Left forelimb (tissue), 1 donor: ENCODE results near the gene LITAF.
"Not testable (repeated sequence)": the region's sequence is repeated elsewhere in the genome, so short reads cannot be mapped to it uniquely, and the experiment has no call there.

Source experiments
- DNase-seq: peaks from one replicate; pipeline ENCODE4 v3.0.0-alpha.2; 2018; ENCODE audit warnings: low spot score

Gene LITAF

DNA sequence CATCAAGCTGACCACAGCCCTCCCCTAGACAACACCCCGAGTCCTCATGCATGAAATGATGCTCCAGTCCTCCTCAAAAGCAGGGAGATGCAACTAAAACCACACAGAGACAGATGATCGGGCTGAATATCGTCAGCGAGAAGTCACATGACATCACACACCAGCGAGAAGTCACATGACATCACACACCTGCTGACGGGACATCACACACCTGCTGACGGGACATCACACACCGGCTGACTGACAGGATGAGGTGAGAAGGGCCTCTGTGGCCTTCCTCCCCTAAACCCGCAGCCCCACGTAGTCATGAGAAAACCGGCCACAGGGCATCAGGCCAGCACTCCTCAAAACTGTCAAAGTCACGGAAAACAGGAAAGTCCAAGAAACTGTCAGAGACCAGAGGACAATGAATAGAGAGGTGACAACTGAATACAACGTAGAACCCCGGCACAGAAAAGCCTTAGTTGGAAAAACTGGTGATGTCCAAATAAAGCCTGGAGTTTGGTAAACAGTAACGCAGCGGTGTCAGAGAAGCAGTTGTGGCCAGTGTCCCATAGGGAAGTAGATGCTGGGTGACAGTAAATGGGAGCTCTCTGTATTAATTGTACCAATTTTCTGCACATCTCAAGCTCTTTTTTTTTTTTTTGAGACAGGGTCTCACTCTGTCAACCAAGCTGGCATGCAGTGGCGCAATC, 14.3 kb downstream of the LITAF start:
- no peak for DNase-seq

DNA sequence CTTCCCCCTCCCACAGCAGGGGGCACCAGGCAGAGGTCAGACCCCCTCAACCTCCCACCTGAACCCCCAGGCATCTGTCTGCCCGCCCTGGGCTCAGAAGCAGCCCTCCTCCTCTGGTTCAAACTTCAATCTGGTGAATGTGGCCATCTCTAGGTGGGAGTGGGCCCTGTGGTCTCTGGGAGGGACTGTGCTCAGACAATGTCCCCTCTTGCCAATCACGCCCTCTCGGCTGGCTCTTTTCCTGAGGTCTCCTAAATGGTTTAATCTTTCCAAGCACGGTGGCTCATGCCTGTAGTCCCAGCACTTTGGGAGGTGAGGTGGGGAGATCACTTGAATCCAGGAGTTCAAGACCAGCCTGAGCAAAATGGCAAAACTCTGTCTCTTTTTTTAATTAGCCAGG, 15.2 kb downstream of the LITAF start:
- DNase-seq, result no peak

DNA sequence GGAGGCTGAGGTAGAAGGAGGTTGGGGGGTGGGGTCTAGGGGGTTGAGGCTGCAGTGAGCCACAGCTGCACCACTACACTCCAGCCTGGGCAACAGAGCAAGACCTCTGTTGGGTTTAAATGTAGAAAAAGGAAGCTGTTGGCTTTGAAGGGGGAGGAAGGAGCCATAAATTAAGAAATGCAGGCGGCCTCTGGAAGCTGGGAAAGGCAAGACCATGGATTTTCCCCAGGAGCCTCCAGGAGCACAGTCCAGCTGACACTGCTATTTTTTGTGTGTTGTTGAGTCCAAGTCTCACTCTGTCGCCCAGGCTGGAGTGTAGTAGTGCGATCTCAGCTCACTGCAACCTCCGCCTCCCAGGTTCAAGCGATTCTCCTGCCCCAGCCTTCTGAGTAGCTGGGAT, 15.9 kb downstream of the LITAF start:
- no peak for DNase-seq

DNA sequence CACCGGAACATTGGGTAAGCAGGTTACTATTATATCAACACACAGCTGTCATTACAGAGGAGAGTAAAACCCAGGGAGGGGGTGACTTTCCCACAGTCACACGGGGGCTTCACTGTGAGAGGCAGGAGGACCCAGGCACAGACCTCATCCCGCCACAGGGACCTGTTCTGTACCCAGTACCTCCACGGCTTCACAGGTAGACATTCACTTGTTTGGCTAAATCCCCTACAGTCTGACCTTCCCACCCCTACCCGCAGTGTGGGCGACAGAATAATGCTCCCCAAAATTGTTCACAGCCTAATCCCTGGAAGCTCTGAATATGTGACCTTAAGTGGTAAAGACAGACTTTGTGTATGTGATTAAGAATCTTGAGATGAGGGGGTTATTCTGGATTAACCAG, 16.5 kb downstream of the LITAF start:
- no peak for DNase-seq

DNA sequence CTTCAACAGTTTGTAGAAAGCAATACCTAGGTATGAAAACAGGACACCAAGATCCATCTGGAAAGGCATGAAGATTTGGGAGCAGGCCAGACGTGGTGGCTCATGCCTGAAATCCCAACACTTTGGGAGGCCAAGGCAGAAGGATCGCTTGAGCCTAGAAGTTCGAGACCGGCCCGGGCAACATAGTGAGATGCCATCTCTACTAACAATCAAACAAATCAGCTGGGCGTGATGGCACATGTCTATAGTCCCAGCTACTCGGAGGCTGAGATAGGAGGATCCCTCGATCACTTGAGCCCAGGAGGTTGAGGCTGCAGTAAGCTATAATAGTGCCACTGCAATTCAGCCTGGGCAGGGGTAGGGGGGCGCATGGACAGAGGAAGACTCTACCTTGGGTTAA, 20.3 kb downstream of the LITAF start:
- DNase-seq, result no peak

DNA sequence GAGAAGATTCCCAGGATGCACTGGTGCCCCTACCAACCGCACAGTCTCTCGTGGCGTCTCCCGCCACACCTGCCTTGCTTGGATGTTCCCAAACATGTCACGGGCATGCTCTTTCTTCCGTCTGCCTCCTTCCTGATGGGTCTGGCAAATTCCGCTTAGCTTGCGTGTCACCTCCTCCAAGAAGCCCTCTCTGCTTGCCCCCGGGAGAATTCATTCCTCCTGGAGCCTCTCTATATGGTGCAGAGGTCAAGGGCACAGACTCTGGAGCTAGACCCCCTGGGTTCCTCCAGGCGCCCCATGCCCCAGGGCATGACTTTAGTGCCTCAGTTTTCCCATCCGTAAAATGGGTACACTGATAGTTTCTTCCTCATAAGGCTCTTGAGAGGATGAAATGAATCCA, 21.1 kb downstream of the LITAF start:
- no peak for DNase-seq

DNA sequence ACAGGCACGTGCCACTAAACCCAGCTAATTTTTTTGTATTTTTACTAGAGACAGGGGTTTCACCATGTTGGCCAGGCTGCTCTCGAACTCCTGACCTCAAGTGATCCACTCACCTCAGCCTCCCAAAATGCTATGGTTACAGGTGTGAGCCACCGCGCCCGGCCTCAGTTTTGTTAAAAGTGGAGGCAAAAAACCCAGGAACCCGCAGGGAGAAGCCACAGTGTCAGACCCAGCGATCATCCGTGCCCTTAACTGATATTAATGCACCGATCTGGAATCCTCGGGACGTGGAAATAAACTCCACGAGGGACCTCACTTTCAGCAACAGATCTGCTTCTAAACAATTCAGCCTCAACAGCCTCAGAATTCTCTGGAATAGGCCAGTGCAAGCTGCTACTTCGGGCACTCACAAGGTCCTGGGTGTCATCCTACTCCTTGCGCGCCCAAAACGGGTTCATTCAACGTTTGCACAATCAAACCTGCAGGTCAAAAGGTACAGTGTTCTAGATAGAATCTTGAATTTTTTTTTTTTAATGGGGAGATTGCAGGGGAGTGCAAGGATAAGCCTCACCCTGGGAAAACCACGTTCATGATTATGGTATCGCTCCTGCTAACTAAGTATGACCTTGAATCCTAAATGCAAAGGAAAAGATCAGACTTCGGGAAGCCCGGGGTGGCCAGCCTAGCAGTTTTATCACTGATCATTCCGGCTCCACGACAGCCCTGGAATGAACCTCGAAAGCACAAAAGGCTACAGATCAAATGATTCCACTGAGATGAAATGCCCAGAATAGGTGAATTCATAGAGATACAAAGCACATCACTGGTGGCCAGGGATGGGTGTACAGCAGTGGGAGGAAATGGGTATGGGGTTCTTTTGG, 22.4 kb downstream of the LITAF start:
- DNase-seq, result no peak

DNA sequence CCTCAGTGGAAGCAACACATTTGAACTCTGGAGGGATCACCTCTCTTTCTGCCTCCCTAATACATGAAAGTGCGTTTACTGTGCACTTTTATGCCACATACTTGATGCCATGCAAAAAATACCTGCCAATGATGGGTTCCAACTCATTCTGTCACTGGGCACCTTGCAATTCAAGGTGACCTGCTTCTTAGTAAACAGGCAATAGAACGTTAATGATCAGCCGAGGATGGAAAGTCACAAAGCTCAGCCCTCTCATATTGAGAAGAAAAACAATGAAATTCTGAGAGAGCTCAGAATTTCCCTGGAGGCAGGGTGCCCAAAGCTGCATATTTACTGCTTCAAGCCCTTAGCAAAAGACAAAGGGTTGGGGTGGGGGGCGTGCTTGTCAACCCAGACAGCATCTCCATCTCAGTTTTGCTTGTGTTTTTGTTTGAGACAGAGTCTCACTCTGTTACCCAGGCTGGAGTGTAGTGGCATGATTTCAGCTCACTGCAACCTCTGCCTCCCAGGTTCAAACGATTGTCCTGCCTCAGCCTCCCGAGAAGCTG, 23.2 kb downstream of the LITAF start:
- no peak for DNase-seq

DNA sequence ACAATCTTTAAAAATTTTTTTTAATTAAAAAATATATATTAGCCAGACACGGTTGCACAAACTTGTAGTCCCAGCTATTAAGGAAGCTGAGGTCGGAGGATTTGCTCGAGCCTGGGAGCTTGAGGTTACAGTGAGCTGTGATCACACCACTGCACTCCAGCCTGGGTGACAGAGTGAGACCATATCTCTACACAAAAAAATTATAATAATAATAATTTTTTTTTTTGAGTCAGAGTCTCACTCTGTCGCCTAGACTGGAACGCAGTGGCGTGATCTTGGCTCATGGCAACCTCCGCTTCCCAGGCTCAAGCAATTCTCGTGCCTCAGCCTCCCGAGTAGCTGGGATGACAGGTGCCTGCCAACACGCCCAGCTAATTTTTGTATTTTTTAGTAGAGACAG, 23.8 kb downstream of the LITAF start:
- DNase-seq, result no peak

DNA sequence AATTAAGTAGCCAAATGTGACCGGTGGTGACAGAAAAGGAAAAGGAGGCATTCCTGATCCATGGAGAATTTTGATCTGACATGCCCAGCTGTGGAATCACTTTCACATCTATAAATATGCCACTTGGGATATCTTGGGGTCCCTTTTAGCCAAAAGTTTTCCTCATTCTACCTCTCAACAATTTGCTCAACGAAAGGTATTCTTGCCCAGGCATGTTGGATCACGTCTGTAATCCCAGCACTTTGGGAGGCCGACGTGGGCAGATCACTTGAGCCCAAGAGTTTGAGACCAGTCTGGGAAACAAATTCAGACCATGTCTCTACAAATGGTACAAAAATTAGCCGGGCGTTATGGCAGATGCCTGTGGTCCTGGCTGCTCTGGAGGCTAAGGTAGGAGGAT, 24.3 kb downstream of the LITAF start:
- no peak for DNase-seq

DNA sequence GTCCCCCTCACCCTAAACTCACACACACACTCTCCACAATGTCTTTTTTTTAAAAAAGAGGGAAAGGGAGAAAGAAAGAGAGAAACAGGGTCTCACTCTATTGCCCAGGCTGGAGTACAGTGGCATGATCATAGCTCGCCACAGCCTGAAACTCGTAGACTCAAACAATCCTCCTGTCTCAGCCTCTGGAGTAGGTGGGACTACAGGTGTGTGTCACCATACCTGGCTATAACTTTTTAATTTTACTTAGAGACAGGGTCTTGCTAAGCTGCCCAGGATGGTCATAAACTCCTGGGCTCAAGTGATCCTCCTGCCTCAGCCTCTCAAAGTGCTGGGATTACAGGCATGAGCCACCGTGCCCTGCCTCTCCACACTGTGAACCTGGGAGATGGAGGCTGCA, 24.9 kb downstream of the LITAF start:
- DNase-seq, result no peak

DNA sequence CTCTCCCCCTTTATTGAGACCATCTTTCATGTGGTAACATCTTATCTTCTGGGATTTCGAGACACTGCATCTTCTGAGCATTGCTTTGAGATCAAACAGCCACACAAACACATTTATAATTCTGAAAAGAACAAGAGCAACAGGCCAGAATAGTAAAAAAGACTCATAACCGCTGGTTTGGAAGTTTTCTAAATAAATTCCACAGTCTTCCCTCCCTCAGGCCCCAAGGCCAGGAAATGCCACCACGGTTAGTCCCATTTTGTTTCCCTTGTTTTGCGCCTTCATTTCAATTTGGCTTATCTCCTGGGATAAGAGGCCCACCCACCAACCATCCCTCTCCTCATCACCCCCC, 25.3 kb downstream of the LITAF start:
- no peak for DNase-seq

DNA sequence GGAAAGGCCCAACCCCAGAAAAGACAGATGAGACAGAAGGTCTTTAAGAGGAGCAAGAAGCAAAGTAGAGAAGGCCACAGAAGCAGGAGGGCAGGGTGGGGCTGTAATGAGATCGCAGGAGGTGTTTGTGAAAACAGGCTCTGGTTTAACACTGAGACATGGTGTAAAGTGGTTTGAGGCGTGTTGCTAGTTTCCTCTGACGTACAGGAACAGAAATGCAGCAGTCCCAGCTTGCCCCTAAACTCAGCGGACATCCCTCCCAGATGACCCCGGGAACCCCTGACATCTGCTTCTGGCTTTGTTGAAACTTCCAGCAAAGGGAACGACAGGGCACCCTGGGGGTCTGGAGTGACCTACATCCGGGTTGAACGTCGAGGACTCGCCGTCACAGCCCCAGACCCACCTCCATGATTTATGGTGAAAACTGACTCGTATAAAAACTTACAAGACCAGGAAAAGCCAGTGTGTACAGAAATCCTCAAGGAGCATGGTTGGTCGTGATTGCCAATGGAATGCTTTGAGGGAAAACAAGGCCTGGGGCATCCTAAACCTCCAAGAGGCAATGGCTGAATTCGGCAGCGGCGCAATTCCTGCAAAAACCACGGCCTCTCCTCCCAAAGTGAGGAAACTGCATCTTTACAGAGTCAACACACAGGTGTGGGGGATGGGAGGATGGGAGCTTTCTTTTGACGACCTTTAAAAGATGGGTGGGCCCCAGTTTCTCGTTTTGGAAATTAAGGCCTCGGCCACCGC, 25.8 kb downstream of the LITAF start:
- DNase-seq, result no peak

DNA sequence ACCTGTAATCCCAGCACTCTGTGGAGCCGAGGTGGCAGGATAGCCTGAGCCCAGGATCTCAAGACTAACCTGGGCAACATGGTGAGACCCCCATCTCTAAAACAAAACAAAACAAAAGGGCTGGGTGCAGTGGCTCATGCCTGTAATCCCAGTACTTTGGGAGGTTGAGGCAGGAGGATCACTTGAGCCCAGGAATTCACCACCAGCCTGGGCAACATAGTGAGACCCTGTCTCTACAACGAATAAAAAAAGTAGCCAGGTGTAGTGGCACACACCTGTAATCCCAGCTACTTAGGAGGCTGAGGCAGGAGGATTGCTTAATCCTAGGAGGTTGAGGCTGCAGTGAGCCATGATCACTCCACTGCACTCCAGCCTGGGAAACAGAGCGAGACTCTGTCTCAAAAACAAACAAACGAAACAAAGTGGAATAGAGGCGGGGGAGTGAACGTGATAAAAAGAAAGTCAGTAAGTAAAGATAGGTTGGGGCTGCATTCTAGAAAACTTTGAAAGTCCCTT, 28.4 kb downstream of the LITAF start:
- DNase-seq, result not testable (repeated sequence)

DNA sequence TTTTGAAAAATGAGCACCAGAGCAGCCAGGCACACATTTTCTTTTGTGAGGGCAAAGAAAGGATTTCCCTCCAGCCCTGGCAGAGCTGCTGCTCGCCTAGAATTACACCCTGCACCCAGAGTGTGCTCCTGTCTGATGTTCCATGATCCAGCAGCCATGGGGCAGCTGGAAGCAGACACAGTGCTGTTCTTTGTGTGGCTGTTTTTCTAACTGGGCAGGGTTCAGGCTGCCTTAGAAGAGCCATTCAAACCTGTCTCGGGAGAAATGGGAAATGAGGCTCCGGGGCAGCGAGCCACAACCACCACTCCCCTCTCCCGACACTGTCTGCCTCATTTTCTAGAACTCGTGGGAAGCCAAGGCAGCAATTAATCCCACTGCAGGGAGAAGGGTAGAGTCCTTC, 28.9 kb downstream of the LITAF start:
- no peak for DNase-seq

DNA sequence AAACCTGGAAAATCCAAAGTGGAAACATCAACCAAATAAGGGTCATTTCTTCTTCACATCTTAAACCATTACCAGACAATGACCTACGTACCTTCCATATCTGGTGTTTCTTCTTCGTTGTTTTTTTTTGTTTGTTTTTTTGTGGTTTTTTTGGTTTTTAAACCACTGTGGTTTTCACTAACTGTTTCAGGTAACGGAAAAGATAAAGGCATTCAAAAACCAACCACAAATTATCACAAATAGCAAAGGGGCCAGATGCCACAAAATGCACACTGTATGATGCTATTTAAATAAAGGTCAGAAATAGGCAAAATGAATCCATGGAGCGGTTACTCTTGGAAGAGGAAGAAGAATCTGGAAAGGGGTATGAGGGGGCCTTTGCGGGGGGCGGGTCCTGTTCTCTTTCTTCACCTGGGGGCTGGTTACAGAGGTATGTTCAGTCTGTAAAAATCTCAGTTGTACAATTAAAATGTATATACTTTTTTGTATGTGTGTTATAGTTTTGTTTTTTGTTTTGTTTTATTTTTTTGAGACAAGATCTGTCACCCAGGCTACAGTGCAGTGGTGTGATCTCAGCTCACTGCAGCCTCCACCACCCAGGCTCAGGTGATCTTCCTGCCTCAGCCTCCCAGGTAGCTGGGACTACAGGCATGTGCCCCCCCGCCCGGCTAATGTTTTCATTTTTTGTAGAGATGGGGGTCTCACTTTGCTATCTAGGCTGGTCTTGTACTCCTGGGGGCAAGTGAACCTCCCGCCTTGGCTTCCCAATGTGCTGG, 29.6 kb downstream of the LITAF start:
- DNase-seq, result no peak

DNA sequence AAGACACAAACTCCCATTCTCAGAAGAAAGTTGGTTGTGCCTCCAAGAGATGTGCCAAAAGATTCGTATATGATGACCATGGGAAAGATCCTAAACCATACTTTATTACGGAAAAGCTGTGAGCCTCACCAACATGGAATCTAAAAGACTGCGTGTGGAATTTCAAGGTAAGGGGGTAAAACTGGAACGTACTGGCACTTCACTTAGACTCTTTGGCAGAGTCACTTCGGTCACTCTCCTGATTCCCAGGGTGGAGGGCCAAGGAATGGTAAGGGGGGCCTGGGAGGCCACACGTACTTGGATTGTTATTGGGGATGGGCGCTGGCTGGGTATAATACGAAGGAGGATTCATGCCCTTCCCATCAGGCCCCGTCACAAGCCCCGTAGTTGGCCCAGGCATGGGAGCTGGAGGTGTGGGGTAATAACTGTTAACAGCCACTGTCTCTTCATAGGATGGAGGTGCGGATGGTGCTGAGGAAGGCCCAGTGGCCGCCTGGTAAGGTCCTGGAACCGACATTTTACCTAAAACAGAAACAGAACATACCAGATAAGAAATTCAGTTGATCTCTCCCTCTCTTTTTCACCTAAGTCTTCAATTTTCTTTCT, 30.4 kb downstream of the LITAF start:
- no peak for DNase-seq

DNA sequence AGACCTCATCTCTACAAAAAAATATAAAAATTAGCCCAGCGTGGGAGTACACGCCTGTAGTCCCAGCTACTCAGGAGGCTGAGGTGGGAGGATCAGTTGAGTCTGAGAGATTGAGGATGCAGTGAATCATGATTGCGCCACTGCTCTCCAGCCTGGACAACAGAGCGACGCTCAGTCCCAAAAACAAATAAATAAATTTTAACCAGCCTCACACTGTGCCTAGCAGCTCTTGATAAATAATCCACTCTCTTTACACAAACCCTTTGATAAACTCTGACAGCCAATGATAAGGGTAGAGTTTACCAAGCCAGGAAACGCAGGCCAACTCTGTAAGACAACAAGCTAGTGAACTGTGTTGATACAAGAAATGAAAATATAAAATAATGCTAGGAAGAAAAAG, 32.7 kb downstream of the LITAF start:
- no peak for DNase-seq

DNA sequence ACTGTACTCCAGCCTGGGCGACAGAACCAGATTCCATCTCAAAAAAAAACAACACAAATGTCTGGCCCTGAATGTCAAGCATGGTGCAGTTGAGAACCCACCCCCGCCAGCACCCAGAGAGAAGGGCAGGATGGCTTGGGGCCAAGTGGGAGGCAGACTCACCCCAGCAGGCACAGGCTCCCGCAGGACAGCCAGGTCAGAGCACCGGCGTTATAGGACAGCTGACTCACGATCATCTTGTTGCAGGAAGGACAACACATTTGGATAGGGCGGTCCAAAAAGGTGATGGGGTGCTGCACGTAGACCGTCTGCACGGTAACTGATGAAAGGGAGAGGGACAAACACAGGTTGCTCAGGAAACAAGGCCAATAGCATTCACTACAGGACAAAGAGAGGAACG, 33.3 kb downstream of the LITAF start:
- DNase-seq, result no peak

DNA sequence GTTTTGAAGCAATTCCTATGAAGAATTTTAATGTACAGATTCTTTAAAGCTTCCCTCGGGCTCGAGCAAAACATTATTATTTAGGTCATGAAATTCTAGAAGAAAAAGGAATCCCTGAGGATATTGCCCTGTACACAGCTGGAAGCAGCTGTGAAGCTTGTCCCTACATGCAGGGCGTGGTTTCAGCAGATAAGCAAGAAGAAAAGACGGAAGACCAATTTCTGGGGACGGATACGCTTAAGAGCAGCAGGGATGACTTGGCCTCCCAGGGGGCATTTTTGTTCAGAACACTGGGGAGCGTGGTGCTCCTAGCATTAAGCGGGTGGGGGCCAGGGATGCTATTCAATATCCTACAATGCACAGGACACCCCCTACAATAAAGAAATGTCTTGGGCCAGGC, 34.3 kb downstream of the LITAF start:
- DNase-seq, result no peak

DNA sequence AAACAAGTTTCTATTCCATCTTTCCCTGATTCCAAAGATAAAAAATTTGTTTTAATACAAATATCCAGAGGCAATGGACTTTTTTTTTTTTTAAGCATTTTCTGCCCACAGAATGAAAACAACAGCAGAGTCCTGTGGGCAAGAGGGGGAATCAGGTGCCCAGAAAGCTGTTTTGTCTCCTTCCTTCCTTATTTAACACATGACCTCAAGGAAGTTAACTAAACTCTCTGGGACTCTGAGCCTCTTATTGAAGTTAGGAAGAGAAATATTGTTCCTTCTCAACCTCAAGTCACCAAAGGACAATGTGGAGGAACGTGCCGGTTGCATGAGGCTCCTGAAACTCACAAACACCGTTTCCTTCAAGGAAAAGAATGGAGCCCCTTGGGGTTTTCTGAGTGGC, 34.9 kb downstream of the LITAF start:
- DNase-seq, result no peak
